Activated CD4-positive, alpha-beta T cell treated with anti-CD3 and anti-CD28 coated beads, Interleukin-2, amount 10 ng/mL, durations not matched to agents 7 days and 5 days (primary cell): ENCODE results near the gene POLR1H. TPM values are rescaled to one million over a fixed set of nuclear protein-coding genes. Genes with fewer than 3 reads are reported as not detected.
"Not testable (repeated sequence)": the region's sequence is repeated elsewhere in the genome, so short reads cannot be mapped to it uniquely, and the experiment has no call there.

Experiments
- CTCF ChIA-PET: fragments of 350-600 bp; sonication (Branson Sonifier 250); formaldehyde crosslinking; loops from one replicate; lab custom pipeline; 2021; ENCODE audit warnings: antibody characterized with exemption; lab: Charles Lee
- POLR2A ChIA-PET: fragments of 350-600 bp; sonication (Branson Sonifier 250); formaldehyde crosslinking; loops from one replicate; lab custom pipeline; 2021; ENCODE audit warnings: antibody characterized with exemption; lab: Charles Lee
- DNase-seq: peaks from one replicate; pipeline ENCODE4 v3.0.0-alpha.2; 2020
- H3K27ac Mint-ChIP-seq: one replicate; pipeline ENCODE4 v1.8.0; 2021; ENCODE audit warnings: mild to moderate bottlenecking, moderate library complexity, mixed read lengths
- H3K27me3 Mint-ChIP-seq: one replicate; pipeline ENCODE4 v1.8.0; 2021; ENCODE audit warnings: mixed read lengths
- H3K36me3 Mint-ChIP-seq: one replicate; pipeline ENCODE4 v1.8.0; 2021; ENCODE audit warnings: low read depth, mixed read lengths
- H3K4me1 Mint-ChIP-seq: one replicate; pipeline ENCODE4 v1.8.0; 2021; ENCODE audit warnings: mixed read lengths
- H3K4me3 Mint-ChIP-seq: one replicate; pipeline ENCODE4 v1.8.0; 2021; ENCODE audit warnings: mild to moderate bottlenecking, moderate library complexity, mixed read lengths
- H3K9me3 Mint-ChIP-seq: one replicate; pipeline ENCODE4 v1.8.0; 2021; ENCODE audit warnings: mixed read lengths
- total RNA-seq, 2 experiments: library from RNA; stranded (reverse); gene quantifications; one replicate each; pipeline ENCODE4 v1.2.3, GENCODE V29; 2021

Gene POLR1H, protein sequence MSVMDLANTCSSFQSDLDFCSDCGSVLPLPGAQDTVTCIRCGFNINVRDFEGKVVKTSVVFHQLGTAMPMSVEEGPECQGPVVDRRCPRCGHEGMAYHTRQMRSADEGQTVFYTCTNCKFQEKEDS
- total RNA-seq: 10 to 100 TPM; 52.9 to 59.1 TPM

DNA sequence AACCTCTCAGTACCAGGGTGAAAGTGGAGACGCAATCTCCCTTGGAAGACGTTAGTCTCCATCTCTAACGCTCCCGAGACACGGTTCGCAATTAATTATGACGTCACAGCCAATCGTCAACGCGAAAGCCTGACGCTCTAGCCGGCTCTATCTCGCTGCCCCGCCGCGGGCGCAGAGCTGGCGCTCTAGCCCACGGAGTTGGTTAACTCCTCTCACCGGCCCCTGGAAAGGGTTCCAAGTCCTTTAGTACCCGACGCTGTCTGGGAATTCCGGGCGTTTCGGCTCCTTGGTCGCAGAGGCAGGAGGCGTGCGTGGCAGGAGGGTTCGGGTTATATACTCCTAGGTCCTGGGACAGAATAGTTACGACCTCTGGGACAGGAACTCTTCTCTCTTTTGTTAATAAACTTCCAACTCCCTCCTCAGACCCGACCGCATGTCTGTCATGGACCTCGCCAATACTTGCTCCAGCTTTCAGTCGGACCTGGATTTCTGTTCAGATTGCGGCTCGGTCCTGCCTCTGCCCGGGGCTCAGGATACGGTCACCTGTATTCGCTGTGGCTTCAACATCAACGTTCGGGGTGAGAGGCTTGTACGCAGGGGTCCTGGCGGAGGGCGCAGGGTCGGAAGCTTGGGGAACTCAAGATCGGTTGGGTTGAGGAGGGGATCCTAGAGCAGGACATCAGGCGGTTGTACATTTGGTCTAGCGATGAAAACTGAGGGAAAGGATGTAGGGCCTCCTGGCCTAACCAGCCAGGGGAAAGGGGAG lies at the start of gene POLR1H:
POLR1H (plus strand) TSS at position 174 of the 766 bp plus-strand sequence; CDS start at position 434, 260 bp downstream.
- peaks cover 39% of the 10 kb centered on the region for H3K36me3 Mint-ChIP-seq

DNA sequence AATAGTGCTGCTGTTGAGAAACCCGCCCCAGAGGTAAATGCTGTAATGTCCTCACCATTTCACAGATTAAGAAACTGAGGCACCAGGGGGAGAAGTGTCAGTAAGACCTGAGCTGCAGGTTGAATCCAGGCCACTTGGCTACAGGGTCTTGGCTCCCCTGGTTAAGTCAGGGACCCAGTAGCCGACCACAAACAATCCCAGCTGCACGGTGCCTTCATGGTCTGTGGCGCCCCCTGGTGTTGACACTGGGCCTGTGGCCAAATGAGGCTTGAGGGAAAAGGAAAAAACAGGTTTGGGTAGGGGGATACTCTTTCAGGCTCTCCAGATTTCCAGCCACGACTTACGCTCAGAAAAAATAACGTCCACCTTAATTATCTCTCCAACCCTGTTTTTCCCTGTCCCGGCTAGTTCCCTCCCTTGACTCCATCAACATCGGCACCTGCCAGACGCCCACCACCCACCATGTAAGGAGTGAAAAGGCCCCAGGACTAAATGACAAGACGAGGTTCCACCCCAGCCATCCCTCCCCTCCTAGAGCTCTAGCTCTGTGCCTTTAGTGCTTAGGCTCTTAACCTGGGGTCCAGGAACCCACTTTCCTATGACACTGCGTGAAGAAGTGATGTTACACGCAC lies 47.7 kb upstream of the POLR1H start:
- DNase-seq: peak; percentile 43
- Mint-ChIP-seq H3K27me3 (peaks cover 1% of the 10 kb centered on the region), H3K36me3 (peaks cover 3% of the 10 kb centered on the region), H3K4me3 (no peak overlapping the region), H3K9me3 (no peaks in the 10 kb centered on the region), H3K4me1 (no peaks in the 10 kb centered on the region), H3K27ac (no peak overlapping the region)
- POLR2A ChIA-PET: no interaction called here
- CTCF ChIA-PET: interaction anchor here (0.7 to 2.1 kb wide), 12 partner anchors 10 to 331 kb away, joined by 3 to 9 read pairs (median 3); no protein-coding TSS in a partner anchor

More for the DNA sequence above, at the start of gene POLR1H:
- ChIA-PET POLR2A (interaction anchor here (0.7 kb wide), 1 partner anchor 10 kb away, joined by 3 read pairs; no protein-coding TSS in a partner anchor), CTCF (interaction anchor here (0.7 to 1.7 kb wide), 7 partner anchors 9 to 97 kb away, joined by 3 to 7 read pairs (median 3); no protein-coding TSS in a partner anchor)
- Mint-ChIP-seq H3K9me3 (no peaks in the 10 kb centered on the region), H3K27ac (peak within 1 kb of the TSS; percentile 98), H3K4me3 (peak within 1 kb of the TSS; percentile 97), H3K27me3 (no peaks in the 10 kb centered on the region), H3K4me1 (peaks cover 46% of the 10 kb centered on the region)
- DNase-seq: peak; percentile 92

DNA sequence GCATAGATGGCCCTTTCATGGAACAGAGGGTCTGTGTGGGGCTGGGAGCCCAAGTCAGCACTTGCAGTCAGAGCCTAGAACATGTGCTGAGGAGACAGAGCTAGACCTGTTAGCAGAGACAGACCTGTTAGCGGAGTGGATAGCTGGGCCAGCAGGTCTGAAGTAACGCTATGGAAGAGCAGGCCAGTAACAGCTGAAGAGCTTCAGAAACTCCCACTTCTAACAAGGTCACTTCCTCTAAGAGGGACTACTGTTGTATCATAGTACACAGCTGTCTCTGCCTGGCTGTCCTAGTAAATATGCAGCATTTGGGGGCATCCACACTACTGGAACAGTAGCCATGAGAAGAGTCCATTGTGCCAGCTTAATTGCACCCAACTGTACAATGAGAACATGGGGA lies 41.2 kb upstream of the POLR1H start:
- H3K27ac Mint-ChIP-seq: no peak overlapping the region
- no peaks in the 10 kb centered on the region for H3K4me1 Mint-ChIP-seq
- no peak overlapping the region for H3K4me3 Mint-ChIP-seq
- no peak for DNase-seq
- H3K9me3 Mint-ChIP-seq: no peaks in the 10 kb centered on the region
- peaks cover 3% of the 10 kb centered on the region for H3K36me3 Mint-ChIP-seq
- ChIA-PET CTCF (no interaction called here), POLR2A (no interaction called here)
- no peaks in the 10 kb centered on the region for H3K27me3 Mint-ChIP-seq

DNA sequence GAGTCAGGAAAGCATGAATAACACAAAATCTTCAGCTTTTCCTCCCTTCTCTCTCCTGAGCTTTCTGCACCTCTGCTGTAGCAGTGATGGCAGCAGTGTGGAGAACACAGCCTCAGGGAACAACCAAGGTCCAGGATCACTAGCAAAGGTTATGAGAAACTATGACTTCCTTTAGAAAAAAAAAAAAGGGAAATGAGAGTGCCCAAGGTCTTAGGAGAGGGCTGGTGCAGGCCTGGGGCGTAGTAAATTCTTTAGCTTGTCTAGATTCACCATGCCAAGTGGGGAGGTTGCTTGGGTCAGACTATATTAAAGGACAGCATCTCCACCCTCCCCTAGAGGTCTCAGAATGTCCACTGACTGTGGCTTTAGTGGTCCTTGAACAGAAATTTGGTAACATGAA lies 40.4 kb upstream of the POLR1H start:
- ChIA-PET POLR2A (no interaction called here), CTCF (interaction anchor here (0.6 to 1.6 kb wide), 2 partner anchors 15 to 92 kb away, joined by 3 to 4 read pairs; no protein-coding TSS in a partner anchor)
- peaks cover 3% of the 10 kb centered on the region for H3K36me3 Mint-ChIP-seq
- no peaks in the 10 kb centered on the region for H3K4me1 Mint-ChIP-seq
- no peak for DNase-seq
- no peak overlapping the region for H3K27ac Mint-ChIP-seq
- no peaks in the 10 kb centered on the region for H3K9me3 Mint-ChIP-seq
- H3K27me3 Mint-ChIP-seq: no peaks in the 10 kb centered on the region
- no peak overlapping the region for H3K4me3 Mint-ChIP-seq

DNA sequence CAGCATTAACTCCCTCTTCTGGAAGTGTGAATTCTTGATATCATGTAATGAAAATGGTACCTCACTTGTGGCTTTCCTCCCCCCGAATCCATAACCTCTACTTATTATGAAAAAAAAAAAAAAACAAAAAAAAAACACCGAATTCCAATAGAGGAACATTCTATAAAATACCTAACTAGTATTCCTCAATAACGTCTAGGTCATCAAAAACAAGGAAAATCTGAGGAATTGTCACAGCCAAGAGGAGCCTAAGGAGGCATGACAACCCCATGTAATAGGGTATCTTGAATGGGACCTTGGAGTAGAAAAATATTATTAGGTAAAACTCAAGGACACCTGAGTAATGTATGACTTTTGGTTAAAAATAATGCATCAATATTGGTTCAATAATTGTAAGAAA lies 38.9 kb upstream of the POLR1H start:
- no peaks in the 10 kb centered on the region for H3K4me1 Mint-ChIP-seq
- no peaks in the 10 kb centered on the region for H3K9me3 Mint-ChIP-seq
- ChIA-PET POLR2A (no interaction called here), CTCF (interaction anchor here (1.6 kb wide), 1 partner anchor 13 kb away, joined by 4 read pairs; no protein-coding TSS in a partner anchor)
- H3K4me3 Mint-ChIP-seq: no peak overlapping the region
- no peak for DNase-seq
- peaks cover 5% of the 10 kb centered on the region for H3K36me3 Mint-ChIP-seq
- no peak overlapping the region for H3K27ac Mint-ChIP-seq
- no peaks in the 10 kb centered on the region for H3K27me3 Mint-ChIP-seq

DNA sequence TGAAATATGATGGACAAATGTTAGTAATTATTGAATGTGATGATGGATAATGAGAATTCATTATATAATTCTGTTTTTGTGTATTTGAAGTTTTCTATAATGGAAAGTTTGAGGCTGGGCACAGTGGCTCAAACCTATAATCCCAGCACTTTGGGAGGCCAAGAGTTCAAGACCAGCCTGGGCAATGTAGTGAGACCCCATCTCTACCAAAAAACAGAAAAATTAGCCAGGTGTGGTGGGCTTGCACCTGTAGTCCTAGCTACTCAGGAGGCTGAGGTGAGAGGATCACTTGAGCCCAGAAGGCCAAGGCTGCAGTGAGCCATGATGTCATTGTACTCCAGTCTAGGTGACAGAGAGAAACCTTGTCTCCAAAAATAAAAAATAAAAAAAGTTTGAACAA lies 38.4 kb upstream of the POLR1H start:
- H3K4me1 Mint-ChIP-seq, DNase-seq, H3K27ac Mint-ChIP-seq, H3K9me3 Mint-ChIP-seq, H3K27me3 Mint-ChIP-seq, H3K4me3 Mint-ChIP-seq, POLR2A ChIA-PET, H3K36me3 Mint-ChIP-seq: not testable (repeated sequence)
- CTCF ChIA-PET: interaction anchor here (1.0 kb wide), 1 partner anchor 9 kb away, joined by 5 read pairs; no protein-coding TSS in a partner anchor

DNA sequence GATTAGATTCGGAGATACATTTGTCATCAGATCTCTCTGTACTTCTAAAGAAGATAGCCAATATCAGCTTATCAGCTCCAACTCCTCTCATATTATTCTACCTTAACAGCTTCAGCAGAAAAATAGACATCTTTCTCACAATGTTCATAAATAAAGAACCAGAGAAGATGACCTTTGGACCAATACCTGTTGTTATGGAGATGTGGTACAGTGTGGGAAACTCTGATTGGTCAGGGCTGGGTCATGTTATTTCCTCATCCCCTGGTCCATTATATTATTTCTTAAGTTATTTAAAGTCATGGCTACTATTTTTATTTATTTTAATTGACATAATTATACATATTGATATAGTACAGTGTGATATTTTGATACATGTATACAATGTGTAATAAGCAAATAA lies 35.9 kb upstream of the POLR1H start:
- no peak for DNase-seq
- Mint-ChIP-seq H3K9me3 (no peaks in the 10 kb centered on the region), H3K27ac (no peak overlapping the region), H3K4me3 (no peak overlapping the region), H3K27me3 (no peaks in the 10 kb centered on the region), H3K36me3 (peaks cover 3% of the 10 kb centered on the region), H3K4me1 (no peaks in the 10 kb centered on the region)
- POLR2A ChIA-PET: no interaction called here
- CTCF ChIA-PET: interaction anchor here (1.1 kb wide), 1 partner anchor 30 kb away, joined by 3 read pairs; no protein-coding TSS in a partner anchor

DNA sequence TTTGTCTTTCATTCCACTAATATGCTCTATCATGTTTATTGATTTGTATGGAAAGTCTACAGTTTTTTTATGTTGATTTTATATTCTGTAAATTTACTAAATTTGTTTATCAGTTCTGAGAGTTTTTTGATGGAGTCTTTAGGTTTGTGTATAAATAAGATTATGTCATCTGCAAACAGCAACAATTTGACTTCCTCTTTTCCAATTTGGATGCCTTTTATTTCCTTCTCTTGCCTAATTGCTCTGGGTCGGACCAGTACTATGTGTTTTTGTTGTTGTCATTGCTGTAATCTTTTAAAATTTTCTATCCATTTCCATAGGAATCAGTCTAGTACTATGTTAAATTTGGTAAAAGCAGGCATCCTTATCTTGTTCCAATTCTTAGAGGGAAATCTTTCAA lies 31.5 kb upstream of the POLR1H start:
- Mint-ChIP-seq H3K27me3 (no peaks in the 10 kb centered on the region), H3K4me1 (no peaks in the 10 kb centered on the region), H3K9me3 (no peaks in the 10 kb centered on the region), H3K36me3 (peaks cover 2% of the 10 kb centered on the region), H3K4me3 (no peak overlapping the region), H3K27ac (no peak overlapping the region)
- ChIA-PET POLR2A (no interaction called here), CTCF (interaction anchor here (0.6 kb wide), 1 partner anchor 153 kb away, joined by 3 read pairs; no protein-coding TSS in a partner anchor)
- no peak for DNase-seq

DNA sequence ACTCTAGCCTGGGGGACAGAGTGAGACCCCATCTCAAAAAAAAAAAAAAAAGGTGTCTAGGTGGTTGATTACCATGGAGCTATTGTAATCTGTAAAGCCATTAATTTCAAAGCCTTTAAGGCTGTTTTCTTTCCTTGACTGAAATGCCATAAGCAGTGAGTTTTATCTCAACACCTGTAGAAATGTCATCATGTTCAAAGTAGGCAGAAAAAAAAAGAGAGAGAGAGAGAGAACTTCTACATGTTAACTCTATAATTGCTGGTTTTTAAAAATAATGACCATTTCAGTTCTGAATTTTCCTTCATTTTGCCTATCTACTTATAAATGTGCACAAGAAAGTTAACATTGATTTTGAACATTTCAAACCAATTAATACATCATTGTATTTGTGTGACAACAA lies 29.7 kb upstream of the POLR1H start:
- peaks cover 4% of the 10 kb centered on the region for H3K36me3 Mint-ChIP-seq
- H3K9me3 Mint-ChIP-seq: no peaks in the 10 kb centered on the region
- no peaks in the 10 kb centered on the region for H3K27me3 Mint-ChIP-seq
- no peak for DNase-seq
- no peak overlapping the region for H3K27ac Mint-ChIP-seq
- CTCF ChIA-PET: interaction anchor here (0.8 to 1.5 kb wide), 2 partner anchors 11 to 29 kb away, joined by 3 read pairs; partner anchors contain the start of gene POLR1H
- no peak overlapping the region for H3K4me3 Mint-ChIP-seq
- no peaks in the 10 kb centered on the region for H3K4me1 Mint-ChIP-seq
- POLR2A ChIA-PET: no interaction called here

DNA sequence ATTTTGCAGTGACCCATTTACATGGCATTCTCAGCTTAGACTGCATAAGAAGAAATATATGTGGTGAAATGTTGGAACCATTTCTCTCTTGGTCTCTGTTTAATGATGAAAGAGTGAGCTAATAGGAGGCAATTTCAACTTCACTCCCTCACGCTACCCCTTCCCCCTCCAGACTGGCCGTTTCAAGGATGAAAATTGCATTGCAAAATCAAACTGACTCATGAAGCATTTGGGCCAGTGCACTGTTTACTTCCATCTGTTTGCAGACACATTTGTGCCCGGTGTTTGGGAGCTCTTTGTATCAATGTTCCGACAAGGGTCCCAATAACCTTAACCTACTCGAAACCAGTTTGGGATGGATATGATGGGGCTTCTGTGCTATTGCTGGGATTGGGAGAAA lies 27.6 kb upstream of the POLR1H start:
- H3K36me3 Mint-ChIP-seq, H3K9me3 Mint-ChIP-seq, DNase-seq, POLR2A ChIA-PET, H3K4me1 Mint-ChIP-seq, H3K4me3 Mint-ChIP-seq, H3K27ac Mint-ChIP-seq, H3K27me3 Mint-ChIP-seq: not testable (repeated sequence)
- CTCF ChIA-PET: interaction anchor here (1.6 kb wide), 1 partner anchor 185 kb away, joined by 3 read pairs; no protein-coding TSS in a partner anchor

DNA sequence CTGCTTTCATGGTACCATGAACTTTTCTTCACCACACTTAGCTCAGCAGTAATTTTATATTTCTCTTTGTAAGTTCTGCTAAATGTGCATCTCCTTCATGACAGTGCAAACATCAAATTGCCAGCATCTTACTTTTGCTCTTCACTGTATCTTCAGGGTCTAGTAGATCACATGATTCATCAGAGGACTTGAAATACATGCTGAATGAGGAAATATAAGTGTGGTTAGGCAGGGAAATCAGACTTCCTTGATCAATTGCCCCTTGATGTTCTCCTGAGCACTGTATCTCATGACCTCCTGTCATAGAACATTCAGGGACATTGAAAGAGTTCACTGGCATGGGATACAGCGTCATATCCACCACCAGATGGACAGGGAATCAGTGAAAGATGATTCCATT lies 25.3 kb upstream of the POLR1H start:
- no peaks in the 10 kb centered on the region for H3K9me3 Mint-ChIP-seq

DNA sequence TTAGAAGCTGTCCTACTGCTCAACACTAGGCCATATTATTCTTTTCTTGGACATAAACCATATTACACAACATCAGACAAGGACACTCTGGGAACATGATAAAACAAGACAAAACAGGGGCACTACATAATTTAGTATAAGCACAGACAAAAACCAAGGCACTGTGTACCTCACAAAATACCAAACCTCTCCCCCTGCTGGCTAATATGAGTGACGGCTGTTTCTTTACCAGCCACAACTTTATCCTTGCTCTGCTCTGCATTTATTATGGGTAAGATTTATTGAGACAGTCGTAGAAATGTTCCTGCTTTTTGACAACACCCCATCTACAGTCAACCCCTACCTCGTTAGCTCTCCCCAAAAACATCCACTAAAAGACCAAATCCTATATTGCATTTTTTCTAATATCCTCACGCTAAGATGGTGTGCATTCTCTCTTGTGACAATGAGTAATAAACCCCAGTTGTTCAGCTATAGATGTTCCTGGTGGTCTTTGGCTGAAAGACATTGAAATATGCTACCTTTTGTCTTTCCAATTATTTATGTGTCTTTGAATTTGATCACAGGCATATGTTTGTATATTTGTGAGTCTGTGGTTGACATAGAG lies 23.8 kb upstream of the POLR1H start:
- no peaks in the 10 kb centered on the region for H3K27me3 Mint-ChIP-seq
- H3K9me3 Mint-ChIP-seq: no peaks in the 10 kb centered on the region
- POLR2A ChIA-PET: no interaction called here
- DNase-seq: no peak
- peaks cover 2% of the 10 kb centered on the region for H3K36me3 Mint-ChIP-seq
- no peak overlapping the region for H3K4me3 Mint-ChIP-seq
- no peak overlapping the region for H3K27ac Mint-ChIP-seq
- CTCF ChIA-PET: interaction anchor here (0.6 to 0.7 kb wide), 2 partner anchors 102 to 1115 kb away, joined by 3 read pairs; no protein-coding TSS in a partner anchor
- no peaks in the 10 kb centered on the region for H3K4me1 Mint-ChIP-seq

More for the DNA sequence above, 25.3 kb upstream of the POLR1H start:
- no peak overlapping the region for H3K27ac Mint-ChIP-seq
- peaks cover 2% of the 10 kb centered on the region for H3K36me3 Mint-ChIP-seq
- H3K4me1 Mint-ChIP-seq: no peaks in the 10 kb centered on the region
- ChIA-PET POLR2A (no interaction called here), CTCF (interaction anchor here (0.8 kb wide), 1 partner anchor 14 kb away, joined by 4 read pairs; no protein-coding TSS in a partner anchor)
- H3K4me3 Mint-ChIP-seq: no peak overlapping the region
- DNase-seq: no peak
- no peaks in the 10 kb centered on the region for H3K27me3 Mint-ChIP-seq
